ENCODE measurements around the gene ASB1.
A peak's percentile ranks its signal among the peaks of the same experiment; 100 is the strongest.
"Not testable (repeated sequence)": the region's sequence is repeated elsewhere in the genome, so short reads cannot be mapped to it uniquely, and the experiment has no call there.

Gene ASB1

DNA sequence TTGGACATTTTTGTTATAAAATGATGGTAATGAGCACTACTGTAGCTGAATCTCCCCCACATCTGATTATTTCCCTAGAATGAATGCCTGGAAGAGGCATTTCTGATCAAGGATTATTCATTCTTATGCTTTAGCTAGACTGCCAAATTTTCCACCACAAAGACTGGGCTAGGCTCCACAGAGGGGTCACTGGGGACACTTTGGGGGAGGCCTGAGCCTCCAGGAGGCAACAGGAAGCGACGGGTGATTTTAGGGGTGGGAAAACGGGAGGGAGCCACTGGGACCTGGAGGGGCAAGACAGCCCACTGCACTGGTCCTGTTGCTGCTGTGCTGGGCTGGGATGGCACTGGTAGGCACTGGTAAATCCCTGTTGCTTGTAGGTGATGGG is 2.4 kb upstream of the ASB1 start:
- DNase-seq, result no peak

DNA sequence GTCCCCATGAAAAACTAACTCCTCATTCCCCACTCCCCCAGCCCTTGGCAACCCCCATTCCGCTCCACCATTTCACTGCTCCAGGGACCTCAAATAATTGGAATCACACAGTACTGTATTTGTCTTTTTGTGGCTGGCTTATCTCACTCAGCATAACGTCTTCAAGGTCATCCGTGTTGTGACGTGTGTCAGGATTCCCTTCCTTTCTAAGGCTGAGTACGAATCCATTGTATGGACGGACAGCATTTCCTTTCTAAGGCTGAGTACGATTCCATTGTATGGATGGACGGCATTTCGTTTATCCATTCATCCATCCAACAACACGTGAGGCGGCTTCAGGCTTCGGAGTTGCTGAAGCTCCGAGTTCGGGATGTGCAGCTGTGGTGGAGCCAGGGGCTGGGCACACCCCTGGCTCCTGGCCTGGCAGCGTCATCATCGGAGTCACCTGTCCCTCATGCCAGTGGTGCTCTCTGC is 1.2 kb upstream of the ASB1 start:
- no peak for DNase-seq

DNA sequence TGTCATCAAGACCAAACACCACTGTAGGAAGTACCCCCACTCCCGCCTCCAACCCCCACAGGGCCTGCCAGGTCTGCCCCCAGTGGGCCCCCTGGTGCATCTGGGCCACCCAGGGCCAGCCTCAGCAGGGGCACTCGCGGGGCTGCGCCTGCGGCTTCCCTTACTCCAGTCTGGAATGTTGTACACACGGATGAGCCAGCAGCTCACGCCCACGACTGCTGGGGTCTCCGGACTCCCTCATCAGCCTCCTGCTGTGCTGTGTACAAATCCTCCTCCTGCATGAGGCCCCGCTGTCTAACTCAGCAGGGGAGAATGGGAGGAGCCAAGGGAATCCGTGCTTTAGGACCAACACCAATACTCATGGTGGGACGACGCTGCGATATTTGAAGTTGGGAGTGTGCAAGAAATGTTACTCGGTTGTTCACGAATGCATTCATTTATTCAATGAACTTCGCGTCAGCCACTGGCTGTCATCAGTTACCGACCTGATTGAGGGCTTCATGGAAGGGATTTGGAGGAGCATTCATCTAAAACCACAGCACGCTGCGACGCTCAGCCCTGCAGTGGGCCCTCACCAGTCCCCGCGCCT is 654 bp upstream of the ASB1 start:
- no peak for DNase-seq

DNA sequence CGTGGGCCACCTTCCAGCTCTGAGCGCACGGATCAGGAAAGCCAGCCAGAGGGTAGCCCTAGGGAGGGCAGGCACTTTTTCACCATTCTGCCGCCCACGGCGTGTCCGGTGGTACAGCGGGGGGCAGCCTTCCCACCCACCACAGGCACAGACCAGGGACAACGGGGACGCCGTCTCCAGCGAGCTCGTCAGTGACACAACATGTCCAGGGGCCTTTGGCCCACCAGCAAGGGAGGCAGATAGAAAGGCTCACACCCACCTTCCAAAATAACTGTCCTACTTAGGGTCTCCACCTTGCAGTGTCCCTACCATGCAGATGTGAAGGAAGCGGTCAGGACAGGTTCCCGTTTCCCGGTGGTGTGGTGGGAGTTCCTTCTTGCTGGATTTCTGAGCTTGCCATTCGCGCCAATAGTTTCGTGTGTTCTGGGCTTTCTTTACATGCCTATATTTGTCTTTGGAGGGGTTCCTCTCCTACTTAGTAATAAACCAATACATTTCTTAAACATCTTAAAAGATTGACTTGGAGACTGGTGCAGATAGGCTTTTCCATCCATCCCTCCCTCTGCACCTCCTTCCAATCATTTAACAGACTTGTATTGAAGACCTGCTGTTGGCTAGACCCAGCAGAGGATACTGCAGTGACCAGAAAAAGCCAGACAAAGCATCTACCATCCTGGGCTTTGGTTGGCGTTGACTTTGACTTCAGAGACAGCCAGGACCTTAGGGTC is 872 bp downstream of the ASB1 start:
- no peak for DNase-seq

DNA sequence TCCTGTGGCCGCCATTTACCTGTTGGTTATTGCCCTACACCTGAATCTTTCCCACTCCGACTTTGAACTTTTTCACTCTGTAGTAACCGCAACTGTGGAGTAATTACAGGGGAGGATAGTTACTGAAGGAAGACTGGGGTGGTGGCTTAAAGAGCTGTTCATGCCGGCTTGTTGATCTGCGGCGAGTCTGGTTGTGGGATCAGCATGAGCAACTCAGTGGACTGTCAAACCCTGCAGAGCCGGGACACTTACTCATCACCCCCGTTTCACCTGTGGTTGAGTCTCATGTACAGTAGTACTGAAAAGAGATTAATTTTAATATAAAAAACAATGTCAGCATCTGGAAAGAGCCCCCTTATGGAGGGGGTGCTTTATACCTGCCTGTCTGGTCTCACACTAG is 2.1 kb downstream of the ASB1 start:
- DNase-seq, result no peak

DNA sequence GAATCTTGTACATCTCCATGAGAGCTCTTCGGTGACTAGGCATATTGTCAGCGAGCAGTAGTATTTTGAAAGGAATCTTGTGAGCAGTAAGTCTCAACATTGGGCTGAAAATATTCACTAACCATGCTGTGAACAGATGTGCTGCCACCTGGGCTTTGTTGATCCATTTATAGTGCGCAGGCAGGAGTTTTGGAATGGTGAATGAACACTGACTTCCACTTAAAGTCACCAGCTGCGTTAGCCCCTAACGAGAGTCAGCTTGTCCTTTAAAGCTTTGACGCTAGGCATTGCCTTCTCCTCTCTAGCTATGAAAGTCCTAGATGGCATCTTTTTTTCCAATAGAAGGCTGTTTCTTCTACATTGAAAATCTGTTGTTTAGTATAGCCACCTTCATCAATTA is 4.1 kb downstream of the ASB1 start:
- no peak for DNase-seq

DNA sequence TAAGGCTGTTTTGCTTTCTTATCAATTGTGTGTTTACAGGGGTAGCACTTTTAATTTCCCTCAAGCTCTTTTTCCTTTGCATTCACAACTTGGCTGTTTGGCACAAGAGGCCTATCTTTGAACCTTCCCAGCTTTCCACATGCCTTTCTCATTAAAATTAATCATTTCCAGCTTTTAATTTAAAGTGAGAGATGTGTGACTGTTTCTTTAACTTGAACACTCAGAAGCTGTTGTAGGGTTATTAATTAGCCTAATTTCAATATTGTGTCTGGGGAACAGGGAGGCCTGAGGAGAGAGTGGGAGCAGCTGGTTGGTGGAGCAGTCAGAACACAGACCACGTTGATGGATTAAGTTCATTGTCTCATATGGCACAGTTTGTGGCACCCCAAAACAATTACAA is 4.7 kb downstream of the ASB1 start:
- DNase-seq, result no peak

DNA sequence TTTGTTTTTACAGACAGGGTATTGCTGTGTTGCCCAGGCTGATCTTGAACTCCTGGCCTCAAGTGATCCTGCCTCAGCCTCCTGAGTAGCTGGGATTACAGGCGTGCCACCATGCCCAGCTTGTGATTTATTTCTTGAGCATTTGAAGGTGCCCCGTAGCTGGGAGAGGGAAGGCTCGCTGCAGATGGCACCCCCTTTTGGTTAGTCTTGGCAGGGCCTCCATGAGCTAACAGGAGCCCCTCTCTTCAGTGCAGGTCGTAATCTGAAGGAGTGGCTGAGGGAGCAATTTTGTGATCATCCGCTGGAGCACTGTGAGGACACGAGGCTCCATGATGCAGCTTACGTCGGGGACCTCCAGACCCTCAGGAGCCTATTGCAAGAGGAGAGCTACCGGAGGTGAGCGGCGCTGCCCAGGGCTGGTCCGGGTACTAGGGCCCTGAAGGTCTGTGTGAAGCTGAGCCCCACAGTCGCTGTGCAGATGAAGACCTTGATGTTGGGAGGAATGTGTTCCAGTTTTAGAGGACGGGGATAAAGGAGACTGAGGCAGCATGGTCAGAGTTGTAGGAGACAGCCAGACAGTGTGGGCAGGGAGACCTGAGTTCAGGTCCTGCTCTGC is 6.7 kb downstream of the ASB1 start:
- DNase-seq, result no peak

DNA sequence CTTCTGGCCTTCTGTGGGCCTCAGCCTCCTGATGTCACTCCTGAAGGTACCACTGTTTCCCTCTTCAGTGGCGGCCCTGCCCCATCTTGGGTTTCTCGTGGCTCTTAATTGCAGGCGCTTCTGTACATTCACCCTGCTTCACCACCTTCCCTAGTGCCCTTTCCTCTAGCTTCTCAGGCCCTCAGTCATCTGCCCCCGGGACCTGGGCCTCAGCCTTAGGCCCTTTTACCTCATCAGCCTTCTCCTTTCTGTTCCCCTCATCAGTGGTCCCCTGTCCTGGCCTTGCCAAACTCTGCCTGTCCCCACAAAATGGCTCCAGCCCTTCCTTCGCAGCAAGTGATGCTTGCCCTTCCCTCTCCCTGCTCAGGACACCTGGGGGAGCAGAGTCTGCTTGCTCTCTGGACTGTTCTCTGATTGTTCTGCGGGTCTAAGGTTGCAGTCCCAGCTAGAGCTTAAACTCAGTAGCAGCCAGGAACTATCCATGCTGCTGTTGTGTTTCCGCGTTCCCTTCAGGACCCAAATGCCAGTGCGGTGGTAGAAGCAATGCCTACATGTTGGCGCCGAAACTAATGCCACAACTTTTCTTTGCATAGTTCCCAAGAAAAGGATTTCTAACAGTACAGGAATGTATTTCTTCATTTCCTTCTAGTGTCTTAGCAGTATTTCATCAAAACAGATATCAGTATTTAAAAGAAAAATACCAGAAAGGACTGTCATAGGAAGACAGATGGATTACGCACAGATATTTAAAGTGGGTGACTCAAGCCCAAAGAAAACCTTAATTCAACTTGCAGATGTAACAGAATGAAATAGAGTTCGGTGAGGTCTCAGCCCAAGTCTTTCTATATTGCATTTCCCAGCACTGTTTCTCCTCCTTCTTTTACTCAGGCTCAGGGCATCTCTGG is 7.5 kb downstream of the ASB1 start:
- DNase-seq, result no peak

DNA sequence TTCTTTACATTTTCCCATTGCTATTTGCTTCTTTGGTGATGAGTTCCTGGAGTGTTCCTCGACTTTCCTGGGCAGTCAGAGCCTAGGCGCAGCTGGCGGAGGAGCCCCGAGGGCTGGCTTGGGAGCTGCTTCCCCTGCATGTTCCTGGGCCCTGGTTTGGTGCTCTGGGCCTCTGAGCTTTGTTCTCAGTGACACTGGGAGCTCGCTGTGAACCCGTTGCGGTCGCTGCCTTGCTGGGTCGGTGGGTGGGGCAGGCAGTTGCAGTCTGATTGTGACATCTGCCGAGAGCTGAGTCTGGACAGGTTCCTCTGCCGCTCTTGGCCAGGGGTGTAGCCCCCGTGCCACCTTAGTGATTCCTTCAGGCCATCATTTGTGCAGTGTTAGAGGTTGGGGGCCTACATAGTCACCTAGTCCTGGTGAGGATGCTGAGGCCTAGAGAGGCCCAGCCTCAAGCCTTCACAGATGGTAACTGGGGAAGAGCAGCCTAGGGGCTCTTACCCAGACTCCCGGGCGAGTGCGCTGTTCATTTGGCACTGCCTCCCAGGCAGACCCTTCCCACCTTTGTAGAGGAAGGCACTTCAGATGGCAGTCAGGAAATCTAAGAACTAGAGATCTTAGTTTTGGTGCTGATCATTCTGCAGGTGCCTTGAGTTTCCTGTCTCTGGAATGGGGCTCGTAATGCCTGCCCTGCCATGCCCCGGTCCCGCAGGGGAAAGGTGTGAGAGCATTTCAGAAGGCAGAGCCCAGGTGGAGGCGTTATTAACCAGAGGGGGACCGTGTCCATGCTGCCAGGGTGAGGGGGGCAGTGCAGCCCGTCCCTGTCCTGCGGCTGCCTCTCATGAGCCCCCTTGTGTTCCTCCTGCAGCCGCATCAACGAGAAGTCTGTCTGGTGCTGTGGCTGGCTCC is 8.4 kb downstream of the ASB1 start:
- DNase-seq, result no peak

DNA sequence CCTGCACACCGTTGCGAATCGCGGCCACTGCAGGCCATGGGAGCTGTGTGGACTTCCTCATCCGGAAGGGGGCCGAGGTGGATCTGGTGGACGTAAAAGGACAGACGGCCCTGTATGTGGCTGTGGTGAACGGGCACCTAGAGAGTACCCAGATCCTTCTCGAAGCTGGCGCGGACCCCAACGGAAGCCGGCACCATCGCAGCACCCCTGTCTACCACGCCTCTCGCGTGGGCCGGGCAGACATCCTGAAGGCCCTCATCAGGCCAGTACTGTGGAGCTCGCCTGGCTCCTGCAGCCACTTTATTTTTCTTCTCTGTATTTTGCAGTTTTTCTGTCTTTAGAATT is 9.0 kb downstream of the ASB1 start:
- no peak for DNase-seq

DNA sequence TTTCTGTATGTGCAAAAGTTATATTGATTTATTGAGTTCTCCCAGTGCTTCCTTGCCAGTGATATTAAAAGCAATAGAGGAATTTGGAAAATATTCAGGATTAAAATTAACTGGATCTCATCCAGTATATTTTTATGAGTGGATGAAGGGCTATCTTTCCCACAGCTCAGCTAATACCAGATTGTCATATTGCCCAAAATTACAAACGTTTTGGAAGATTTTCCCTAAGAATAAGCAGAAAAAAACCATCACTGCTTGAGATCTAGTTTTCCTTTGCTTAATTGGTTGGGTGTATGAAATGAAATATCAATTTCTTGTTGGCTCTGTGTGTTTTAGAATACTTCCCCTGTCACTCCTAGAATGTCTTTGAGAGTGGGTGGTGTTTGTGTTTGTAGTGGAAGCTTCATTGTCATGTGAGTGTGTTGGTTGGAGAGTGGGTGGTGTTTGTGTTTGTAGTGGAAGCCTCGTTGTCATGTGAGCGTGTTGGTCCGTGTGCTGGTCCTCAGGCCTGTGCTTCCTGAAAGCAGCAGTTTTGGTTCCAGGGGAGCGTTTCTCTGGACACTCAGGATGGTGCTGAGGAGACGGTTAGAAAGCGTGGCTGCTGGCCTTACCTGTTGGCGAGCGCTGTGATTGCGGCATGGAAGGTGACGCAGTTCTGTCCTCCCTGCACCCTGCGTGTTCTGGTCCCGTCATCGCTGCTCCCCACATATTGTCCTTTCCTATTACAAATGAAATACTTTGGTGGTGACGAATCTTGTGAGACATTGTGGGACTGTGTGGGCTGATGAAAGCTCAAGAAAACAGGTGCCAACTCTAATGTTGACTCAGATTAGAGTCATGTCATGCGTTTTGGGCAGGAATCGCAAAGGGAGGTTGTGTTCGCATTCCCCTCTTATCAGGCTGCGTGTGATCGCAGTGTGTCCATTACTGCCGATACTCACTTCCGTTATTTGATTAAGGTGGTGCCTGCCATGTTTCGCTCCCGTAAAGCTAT is 12.4 kb downstream of the ASB1 start:
- DNase-seq, result peak; percentile 55

DNA sequence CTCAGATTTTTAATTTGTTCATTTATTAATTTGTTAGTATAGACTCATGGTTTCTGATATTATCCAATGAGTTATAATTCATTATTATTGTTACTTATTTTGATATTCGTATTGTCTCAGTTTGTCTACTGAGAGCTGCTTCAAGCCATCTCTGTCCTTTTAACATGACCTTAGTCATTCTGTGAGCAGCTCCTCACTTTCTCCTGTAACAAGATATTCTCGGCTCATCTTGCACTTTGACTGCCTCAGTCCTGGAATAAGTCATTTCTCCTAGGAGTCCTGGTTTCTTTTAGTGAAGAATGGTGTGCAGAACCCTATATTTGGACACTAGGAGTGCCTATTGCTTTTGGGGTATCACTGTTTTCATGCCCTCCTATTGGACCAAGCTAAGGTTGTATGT is 13.2 kb downstream of the ASB1 start:
- no peak for DNase-seq

DNA sequence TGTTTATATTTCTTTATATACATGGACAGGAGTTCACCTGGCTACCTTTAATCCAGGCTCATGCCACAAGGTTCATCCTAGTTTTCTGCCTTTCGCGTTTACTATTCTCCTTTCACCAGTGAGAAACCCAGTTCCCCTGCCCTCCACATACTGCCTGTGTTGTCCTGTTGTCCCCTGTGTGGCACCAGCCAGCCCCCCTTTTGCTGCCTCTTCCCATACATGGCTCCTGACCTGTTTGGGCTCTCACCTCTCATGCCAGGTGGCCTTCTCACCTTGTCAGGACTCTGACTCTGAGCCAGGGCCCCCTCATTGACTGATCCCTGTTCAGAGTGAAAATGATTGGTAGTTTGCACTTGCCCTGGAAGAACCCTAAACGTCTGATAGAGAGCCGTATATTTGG is 13.6 kb downstream of the ASB1 start:
- no peak for DNase-seq

DNA sequence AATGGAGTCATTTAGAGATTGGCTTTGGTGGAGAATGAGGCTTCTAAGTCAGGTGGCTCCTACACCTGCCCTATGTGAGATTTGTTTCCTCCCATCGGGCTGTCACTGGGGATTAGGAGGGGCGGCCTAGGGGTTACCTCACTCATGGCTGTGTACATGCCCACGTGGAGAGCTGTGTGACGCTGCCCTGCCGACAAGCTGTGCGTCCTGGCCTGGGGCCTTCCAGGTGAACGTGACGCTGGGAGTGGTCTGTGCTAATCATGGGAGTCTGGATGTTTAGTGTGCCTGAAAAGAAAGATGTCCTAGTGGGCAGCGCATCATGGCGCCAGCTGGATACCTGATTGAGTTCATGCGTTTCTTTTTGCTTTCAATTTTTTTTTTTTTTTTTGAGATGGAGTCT is 14.0 kb downstream of the ASB1 start:
- no peak for DNase-seq

DNA sequence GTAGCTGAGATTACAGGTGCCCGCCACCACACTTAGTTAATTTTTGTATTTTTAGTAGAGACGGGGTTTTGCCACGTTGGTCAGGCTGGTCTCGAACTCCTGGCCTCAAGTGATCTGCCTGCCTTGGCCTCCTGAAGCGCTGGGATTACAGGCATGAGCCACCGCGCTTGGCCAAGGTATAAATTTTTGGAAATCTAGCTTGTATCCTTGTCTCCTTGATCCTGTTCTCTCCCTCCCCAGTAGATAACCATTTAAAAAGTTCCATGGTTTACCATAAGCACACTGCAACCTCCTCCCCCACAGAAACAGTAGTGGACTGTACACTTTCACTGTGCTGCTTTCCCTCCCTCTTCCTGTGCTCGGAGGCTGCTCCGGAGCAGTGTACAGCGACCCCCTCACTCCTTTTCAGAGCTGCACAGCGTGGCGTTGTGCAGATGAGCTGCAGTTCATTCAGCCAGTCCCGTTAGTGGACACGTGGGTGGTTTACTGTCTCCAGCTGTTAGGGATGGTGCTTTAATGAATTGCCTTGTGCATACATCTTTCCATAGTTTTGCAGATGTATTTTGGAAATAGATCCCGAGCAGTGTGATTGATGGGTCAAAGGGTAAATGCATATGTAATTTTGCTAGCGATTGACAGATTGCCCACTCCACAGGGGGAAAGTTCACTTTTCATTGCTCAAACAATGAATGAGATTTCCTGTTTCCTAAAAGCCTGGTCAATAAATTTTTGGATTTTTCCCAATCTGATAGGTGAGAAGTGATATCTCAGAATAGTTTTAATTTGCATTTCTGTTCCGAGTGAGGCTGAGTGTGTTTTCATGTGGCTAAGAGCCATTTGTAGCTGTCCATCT is 14.8 kb downstream of the ASB1 start:
- no peak for DNase-seq

DNA sequence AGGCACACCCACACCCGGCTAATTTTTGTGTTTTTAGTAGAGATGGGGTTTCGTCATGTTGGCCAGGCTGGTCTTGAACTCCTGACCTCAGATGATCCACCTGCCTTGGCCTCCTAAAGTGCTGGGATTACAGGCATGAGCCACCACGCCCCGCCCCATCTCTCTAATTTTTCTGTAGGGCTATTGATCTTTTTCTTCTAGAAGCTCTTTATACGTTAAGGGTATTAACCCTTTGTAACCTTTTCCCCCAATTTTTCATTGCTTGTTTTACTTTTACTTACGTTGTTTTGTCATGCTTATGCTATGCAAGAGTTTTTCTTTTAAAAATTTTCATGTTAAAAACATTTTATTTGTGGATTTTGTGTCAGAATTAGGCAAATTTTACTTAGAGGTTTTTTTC is 15.5 kb downstream of the ASB1 start:
- DNase-seq, result not testable (repeated sequence)

DNA sequence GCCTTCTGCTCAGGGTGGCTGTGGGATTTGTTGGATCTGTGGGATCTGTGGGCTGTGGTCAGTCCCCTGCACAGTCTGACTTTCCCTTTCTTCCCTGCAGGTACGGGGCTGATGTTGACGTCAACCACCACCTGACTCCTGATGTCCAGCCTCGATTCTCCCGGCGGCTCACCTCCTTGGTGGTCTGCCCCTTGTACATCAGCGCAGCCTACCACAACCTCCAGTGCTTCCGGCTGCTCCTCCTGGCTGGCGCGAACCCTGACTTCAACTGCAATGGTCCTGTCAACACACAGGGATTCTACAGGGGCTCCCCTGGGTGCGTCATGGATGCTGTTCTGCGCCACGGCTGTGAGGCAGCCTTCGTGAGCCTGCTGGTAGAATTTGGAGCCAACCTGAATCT is 17.5 kb downstream of the ASB1 start:
- DNase-seq, result no peak

DNA sequence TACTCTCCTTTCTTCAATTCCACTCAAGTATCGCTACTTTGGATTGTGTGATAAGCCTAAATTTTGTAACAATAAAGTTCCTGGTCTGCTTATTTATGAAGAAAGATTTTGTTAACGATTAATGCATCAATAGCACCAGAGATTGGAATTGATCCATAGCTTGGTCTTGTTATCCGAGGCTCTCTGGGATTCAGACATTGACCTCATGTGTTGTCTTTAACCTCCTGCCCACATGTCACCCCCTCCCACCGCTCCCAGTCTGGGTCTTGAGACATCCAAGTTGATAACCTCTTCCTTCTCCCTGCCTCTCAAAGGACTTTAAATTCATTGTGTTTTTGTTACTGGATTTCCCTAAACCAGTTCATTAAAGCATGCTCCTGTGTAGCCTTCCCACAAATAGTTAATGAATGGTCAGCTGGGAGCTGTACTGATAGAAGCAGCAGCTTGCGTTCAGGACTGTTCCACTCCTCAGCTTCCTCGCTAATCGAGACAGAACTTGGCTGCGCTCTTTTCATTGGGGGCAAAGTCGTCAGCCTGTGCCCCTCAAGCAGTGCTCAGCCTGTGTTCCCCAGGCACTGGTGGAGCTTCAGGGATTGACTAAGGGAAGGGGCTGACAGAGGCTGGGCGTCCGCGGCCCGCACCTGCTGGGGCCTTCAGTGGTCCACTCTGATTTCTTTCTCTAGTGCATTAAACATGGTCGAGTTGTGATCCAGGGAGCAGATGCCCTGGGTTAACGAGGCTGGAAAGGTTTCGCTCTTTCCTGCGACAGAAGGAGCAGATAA is 18.9 kb downstream of the ASB1 start:
- no peak for DNase-seq
